Measurements from ENCODE around the gene CLEC16A.
"Not testable (repeated sequence)": the region's sequence is repeated elsewhere in the genome, so short reads cannot be mapped to it uniquely, and the experiment has no call there.

Gene CLEC16A

GRCh38 chr16:11219178-11219577, 274.8 kb downstream of the CLEC16A start:
- H3K27me3 ChIP-seq (replicated peaks; ENCODE audit: control insufficient read depth, insufficient read depth, low read length), result no peaks in the 10 kb centered on the region
- no peak for TF ChIP-seq CTCF (IDR thresholded peaks at IDR 0.05; ENCODE audit: insufficient read depth, low read length, poor library complexity, severe bottlenecking)
- no peak for DNase-seq (ENCODE audit: extremely low read depth, insufficient read length)
- no peaks in the 10 kb centered on the region for H3K36me3 ChIP-seq (ENCODE audit: control insufficient read depth, insufficient read depth, low read length)
- H3K4me3 ChIP-seq (replicated peaks; ENCODE audit: low read depth, low read length), result no peak overlapping the region

DNA sequence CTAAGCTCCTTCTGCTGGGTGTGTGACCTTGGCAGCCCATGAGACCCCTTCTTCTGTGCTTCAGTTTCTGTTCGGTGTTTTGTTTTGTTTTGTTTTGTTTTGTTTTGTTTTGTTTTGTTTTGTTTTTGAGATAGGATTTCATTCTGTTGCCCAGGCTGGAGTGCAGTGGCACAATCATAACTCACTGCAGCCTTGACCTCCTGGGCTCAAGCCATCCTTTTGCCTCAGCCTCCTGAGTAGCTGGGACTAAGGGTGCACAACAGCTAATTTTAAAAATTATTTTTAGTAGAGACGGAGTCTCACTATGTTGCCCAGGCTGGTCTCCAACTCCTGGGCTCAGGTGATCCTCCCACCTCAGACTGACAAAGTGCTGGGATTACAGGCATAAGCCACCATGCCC, 276.1 kb downstream of the CLEC16A start:
- H3K4me3 ChIP-seq (replicated peaks; ENCODE audit: low read depth, low read length), result not testable (repeated sequence)

GRCh38 chr16:11224096-11224893, 279.9 kb downstream of the CLEC16A start:
- no peak overlapping the region for H3K4me3 ChIP-seq (replicated peaks; ENCODE audit: low read depth, low read length)
- H3K36me3 ChIP-seq (ENCODE audit: control insufficient read depth, insufficient read depth, low read length), result no peaks in the 10 kb centered on the region
- peak; percentile 80 for DNase-seq (ENCODE audit: extremely low read depth, insufficient read length)
- no peak for TF ChIP-seq CTCF (IDR thresholded peaks at IDR 0.05; ENCODE audit: insufficient read depth, low read length, poor library complexity, severe bottlenecking)
- H3K27me3 ChIP-seq (replicated peaks; ENCODE audit: control insufficient read depth, insufficient read depth, low read length), result no peaks in the 10 kb centered on the region

More for the DNA sequence above, 276.1 kb downstream of the CLEC16A start:
- H3K36me3 ChIP-seq (ENCODE audit: control insufficient read depth, insufficient read depth, low read length); H3K27me3 ChIP-seq (replicated peaks; ENCODE audit: control insufficient read depth, insufficient read depth, low read length); DNase-seq (ENCODE audit: extremely low read depth, insufficient read length): not testable (repeated sequence)

DNA sequence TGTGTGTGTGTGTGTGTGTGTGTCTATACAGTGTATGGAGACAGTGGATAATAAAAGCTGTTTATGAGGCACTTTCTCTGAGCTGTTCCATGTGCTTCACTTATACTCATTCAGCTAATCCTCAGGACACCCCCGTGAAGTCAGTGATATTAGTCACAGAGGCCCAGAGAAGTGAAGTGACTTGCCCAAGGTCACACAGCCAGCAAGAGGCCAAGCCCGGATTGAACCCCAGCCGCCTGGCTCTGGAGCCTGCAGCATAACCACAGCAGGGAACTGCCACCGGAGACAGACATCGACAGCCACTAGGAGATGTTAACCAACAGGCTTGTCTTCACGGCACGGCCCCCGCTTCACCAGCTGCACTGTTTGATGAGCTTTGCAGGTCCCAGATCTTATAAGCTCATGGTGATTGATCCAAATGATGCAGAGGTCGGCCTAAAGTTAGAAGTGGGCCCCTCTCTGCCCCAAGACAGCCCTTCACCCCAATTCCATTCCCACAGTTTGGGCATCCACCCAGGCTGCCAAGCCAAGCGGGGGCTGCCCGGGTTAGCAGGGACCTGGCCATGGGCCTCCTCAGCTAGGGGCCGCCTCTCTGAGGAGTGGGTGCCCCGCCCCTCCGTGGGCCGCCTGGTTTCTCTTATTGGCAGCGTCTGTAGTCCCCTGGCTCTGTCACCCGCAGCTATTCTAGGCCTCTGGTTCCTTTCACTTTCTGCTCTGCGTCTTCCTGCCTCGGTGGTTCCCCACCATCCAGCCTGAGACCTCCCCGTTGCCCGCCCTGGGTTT, 280.7 kb downstream of the CLEC16A start:
- no peak for TF ChIP-seq CTCF (IDR thresholded peaks at IDR 0.05; ENCODE audit: insufficient read depth, low read length, poor library complexity, severe bottlenecking)
- Histone ChIP-seq H3K4me3 (replicated peaks; ENCODE audit: low read depth, low read length) (peak overlapping the region; percentile 25; the same call in 1 of the 2 replicates), H3K36me3 (ENCODE audit: control insufficient read depth, insufficient read depth, low read length) (no peaks in the 10 kb centered on the region), H3K27me3 (replicated peaks; ENCODE audit: control insufficient read depth, insufficient read depth, low read length) (no peaks in the 10 kb centered on the region)
- peak; percentile 86 for DNase-seq (ENCODE audit: extremely low read depth, insufficient read length)

- DNase-seq (ENCODE audit: extremely low read depth, insufficient read length), result no peak
- TF ChIP-seq CTCF (IDR thresholded peaks at IDR 0.05; ENCODE audit: insufficient read depth, low read length, poor library complexity, severe bottlenecking), result no peak
- Histone ChIP-seq H3K36me3 (ENCODE audit: control insufficient read depth, insufficient read depth, low read length) (no peaks in the 10 kb centered on the region), H3K27me3 (replicated peaks; ENCODE audit: control insufficient read depth, insufficient read depth, low read length) (no peaks in the 10 kb centered on the region), H3K4me3 (replicated peaks; ENCODE audit: low read depth, low read length) (peak overlapping the region; percentile 37)
These were observed 281.5 kb downstream of the CLEC16A start for GRCh38 chr16:11225677-11226549.

Data from GM06990 (cell line).